H1 (cell line): ENCODE measurements around the gene CNGB1. TPM values are rescaled to one million over a fixed set of nuclear protein-coding genes. Genes with fewer than 3 reads are reported as not detected.

Experiments
- CTCF ChIA-PET: fragments of 300-600 bp; sonication (Branson Sonifier 250); formaldehyde crosslinking; loops from one replicate; lab custom pipeline; 2021; ENCODE audit not compliant: partially characterized antibody; lab: Charles Lee
- POLR2A ChIA-PET: fragments of 300-600 bp; sonication (Branson Sonifier 250); formaldehyde crosslinking; loops from one replicate; lab custom pipeline; 2021; ENCODE audit warnings: inconsistent platforms; ENCODE audit not compliant: partially characterized antibody; lab: Charles Lee
- DNase-seq, 2 experiments: peaks; one replicate each; pipeline versions ENCODE4 v3.0.0 to v3.0.0-alpha.2; 2010 to 2022; ENCODE audit warnings: low spot score in 2 of 2, low read depth in 1 of 2, mixed read lengths in 1 of 2
- FAIRE-seq: peaks from 2 replicates; lab custom pipeline; 2011; peaks lifted over from hg19 to GRCh38; lab: Jason Lieb, UNC
- H2AFZ ChIP-seq: 2 replicates; pipeline ENCODE4 v1.8.1; 2012; ENCODE audit warnings: low read length, inconsistent platforms
- H2AK5ac ChIP-seq: 2 replicates; pipeline ENCODE4 v1.6.1; 2013; ENCODE audit warnings: low read depth, low read length
- H2BK120ac ChIP-seq: replicated peaks from 2 replicates; pipeline ENCODE3; 2013; ENCODE audit warnings: low read depth, low read length, inconsistent platforms
- H2BK12ac ChIP-seq: 2 replicates; pipeline ENCODE4 v1.6.1; 2013; ENCODE audit warnings: low read depth, low read length
- H2BK15ac ChIP-seq: 2 replicates; pipeline ENCODE4 v1.6.1; 2013; ENCODE audit warnings: low read length
- H2BK20ac ChIP-seq: 2 replicates; pipeline ENCODE4 v1.6.1; 2013; ENCODE audit warnings: low read length
- H2BK5ac ChIP-seq: 2 replicates; pipeline ENCODE4 v1.6.1; 2013; ENCODE audit warnings: low read depth, low read length
- H3K14ac ChIP-seq: 2 replicates; pipeline ENCODE4 v1.6.1; 2013; ENCODE audit warnings: inconsistent platforms; ENCODE audit not compliant: insufficient read length
- H3K18ac ChIP-seq: 2 replicates; pipeline ENCODE4 v1.6.1; 2013; ENCODE audit warnings: low read length; ENCODE audit errors: extremely low read depth
- H3K23ac ChIP-seq: 2 replicates; pipeline ENCODE4 v1.6.1; 2013; ENCODE audit warnings: inconsistent platforms; ENCODE audit not compliant: insufficient read length
- H3K23me2 ChIP-seq: 2 replicates; pipeline ENCODE4 v1.6.1; 2013; ENCODE audit warnings: low read depth, low read length
- H3K27ac ChIP-seq: 2 replicates; pipeline ENCODE4 v1.6.1; 2011; ENCODE audit warnings: low read depth, low read length, inconsistent platforms
- H3K27me3 ChIP-seq, 4 experiments: replicated peaks in 1 of 4; 1 replicate in 1 of 4; 2 replicates in 3 of 4; pipeline versions ENCODE4 v1.6.1 to v1.8.1; 2011 to 2013; ENCODE audit warnings: low read length in 3 of 4, mild to moderate bottlenecking in 3 of 4, inconsistent platforms in 2 of 4, mixed read lengths in 2 of 4, moderate library complexity in 1 of 4; ENCODE audit not compliant: control insufficient read depth in 3 of 4, insufficient read depth in 3 of 4; ENCODE audit errors: extremely low read depth in 1 of 4
- H3K36me3 ChIP-seq, 4 experiments: 2 replicates each; pipeline versions ENCODE4 v1.6.1 to v1.8.1; 2011 to 2013; ENCODE audit warnings: mild to moderate bottlenecking in 4 of 4, low read length in 3 of 4, moderate library complexity in 2 of 4, control low read depth in 1 of 4, inconsistent platforms in 1 of 4; ENCODE audit not compliant: insufficient read depth in 4 of 4, control insufficient read depth in 2 of 4
- H3K4ac ChIP-seq: replicated peaks from 2 replicates; pipeline ENCODE3; 2013; ENCODE audit warnings: low read length, low read depth, mixed read lengths, inconsistent platforms; ENCODE audit not compliant: insufficient read length
- H3K4me1 ChIP-seq, 4 experiments: replicated peaks in 1 of 4; 1 replicate in 1 of 4; 2 replicates in 3 of 4; pipeline versions ENCODE4 v1.6.1 to v1.8.1; 2011 to 2013; ENCODE audit warnings: low read length in 3 of 4, inconsistent platforms in 2 of 4, mixed read lengths in 1 of 4; ENCODE audit not compliant: insufficient read depth in 4 of 4, control insufficient read depth in 3 of 4
- H3K4me2 ChIP-seq, 2 experiments: 2 replicates each; pipeline versions ENCODE4 v1.6.1 to v1.8.1; 2011 to 2013; ENCODE audit warnings: low read depth in 2 of 2, low read length in 2 of 2, control low read depth in 1 of 2, inconsistent platforms in 1 of 2, mild to moderate bottlenecking in 1 of 2; ENCODE audit not compliant: insufficient read depth in 1 of 2
- H3K4me3 ChIP-seq, 4 experiments: fragments of 200-600, 300-600 bp in 1 of 4; sonication (generic), shearing (Covaris generic), sonication (Bioruptor Twin) in 1 of 4; 2 replicates each; pipeline versions ENCODE4 v1.5.1 to v1.8.1; 2011 to 2016; ENCODE audit warnings: low read length in 4 of 4, low read depth in 3 of 4, control low read depth in 2 of 4, inconsistent platforms in 2 of 4, mild to moderate bottlenecking in 2 of 4, mixed read lengths in 1 of 4, moderate library complexity in 1 of 4; ENCODE audit not compliant: insufficient read depth in 2 of 4; ENCODE audit errors: extremely low read depth in 1 of 4
- H3K56ac ChIP-seq: replicated peaks from 2 replicates; pipeline ENCODE3; 2013; ENCODE audit warnings: low read depth, mild to moderate bottlenecking, mixed read lengths, low read length, inconsistent platforms; ENCODE audit not compliant: insufficient read length
- H3K79me1 ChIP-seq: 2 replicates; pipeline ENCODE4 v1.6.1; 2013; ENCODE audit warnings: low read depth, low read length, control low read depth
- H3K79me2 ChIP-seq, 2 experiments: 2 replicates each; pipeline versions ENCODE4 v1.6.1 to v1.8.1; 2012 to 2013; ENCODE audit warnings: low read length in 2 of 2, mild to moderate bottlenecking in 2 of 2, inconsistent platforms in 1 of 2; ENCODE audit not compliant: insufficient read depth in 2 of 2, control insufficient read depth in 1 of 2
- H3K9ac ChIP-seq, 4 experiments: replicated peaks in 1 of 4; 1 replicate in 1 of 4; 2 replicates in 3 of 4; pipeline versions ENCODE4 v1.6.1 to v1.8.1; 2011 to 2013; ENCODE audit warnings: low read depth in 3 of 4, low read length in 3 of 4, control low read depth in 2 of 4, mild to moderate bottlenecking in 2 of 4, moderate library complexity in 2 of 4, inconsistent platforms in 1 of 4; ENCODE audit errors: extremely low read depth in 1 of 4
- H3K9me3 ChIP-seq, 2 experiments: 2 replicates each; pipeline versions ENCODE4 v1.6.1 to v1.8.1; 2012 to 2013; ENCODE audit warnings: mild to moderate bottlenecking in 2 of 2, moderate library complexity in 2 of 2, control low read depth in 1 of 2, inconsistent platforms in 1 of 2, low read depth in 1 of 2, low read length in 1 of 2, mixed read lengths in 1 of 2; ENCODE audit not compliant: insufficient read depth in 2 of 2
- H4K20me1 ChIP-seq, 2 experiments: replicated peaks in 1 of 2; 2 replicates each; pipeline versions ENCODE3 to v1.8.1; 2011 to 2013; ENCODE audit warnings: inconsistent platforms in 2 of 2, low read length in 2 of 2, mild to moderate bottlenecking in 1 of 2; ENCODE audit not compliant: insufficient read depth in 2 of 2, control insufficient read depth in 1 of 2
- H4K5ac ChIP-seq: 2 replicates; pipeline ENCODE4 v1.6.1; 2013; ENCODE audit warnings: low read length, low read depth, mixed read lengths, inconsistent platforms; ENCODE audit not compliant: insufficient read length
- H4K8ac ChIP-seq: 2 replicates; pipeline ENCODE4 v1.8.0; 2013; ENCODE audit warnings: mild to moderate bottlenecking, moderate library complexity, low read length, inconsistent platforms; ENCODE audit not compliant: insufficient read depth; ENCODE audit errors: extremely low read depth
- H4K91ac ChIP-seq: replicated peaks from 2 replicates; pipeline ENCODE3; 2013; ENCODE audit warnings: low read length, mixed read lengths, inconsistent platforms; ENCODE audit not compliant: insufficient read length
- CBX5 ChIP-seq: fragments of 300-800, 300-1000 bp; sonication (generic); IDR thresholded peaks from 2 replicates; pipeline ENCODE4 v1.7.1; 2016; ENCODE audit warnings: antibody characterized with exemption, low read length, low read depth
- CBX8 ChIP-seq: fragments of 300-800, 300-1000 bp; sonication (generic); IDR thresholded peaks from 2 replicates; pipeline ENCODE4 v1.7.1; 2016; ENCODE audit warnings: low read depth, low read length, borderline replicate concordance
- CHD1 ChIP-seq: IDR thresholded peaks from 2 replicates; pipeline ENCODE4 v1.6.1; 2012; ENCODE audit warnings: low read depth, low read length, improper control_type of control experiment
- CHD2 ChIP-seq: IDR thresholded peaks from 2 replicates; pipeline ENCODE4 v1.6.1; 2012; ENCODE audit warnings: low read length, improper control_type of control experiment
- JUN ChIP-seq: IDR thresholded peaks from 2 replicates; pipeline ENCODE4 v1.6.1; 2011; ENCODE audit warnings: low read depth, mild to moderate bottlenecking, improper control_type of control experiment, low read length
- NRF1 ChIP-seq: IDR thresholded peaks from 2 replicates; pipeline ENCODE4 v1.6.1; 2011; ENCODE audit warnings: mild to moderate bottlenecking, low read depth, low read length, improper control_type of control experiment
- SIN3A ChIP-seq, 2 experiments: IDR thresholded peaks in 1 of 2; conservative IDR thresholded peaks in 1 of 2; 2 replicates each; pipeline ENCODE4 v1.6.1; 2011 to 2012; ENCODE audit warnings: low read length in 2 of 2, improper control_type of control experiment in 1 of 2, low read depth in 1 of 2, mild to moderate bottlenecking in 1 of 2
- SP2 ChIP-seq: IDR thresholded peaks from 2 replicates; pipeline ENCODE4 v1.6.1; 2012; ENCODE audit warnings: mild to moderate bottlenecking, low read length, inconsistent platforms
- SRF ChIP-seq: IDR thresholded peaks from 2 replicates; pipeline ENCODE4 v1.6.1; 2011; ENCODE audit warnings: mild to moderate bottlenecking, low read depth, low read length, moderate library complexity
- SUZ12 ChIP-seq: fragments of 200-600 bp; sonication (generic); IDR thresholded peaks from 2 replicates; pipeline ENCODE4 v1.6.1; 2012; ENCODE audit warnings: mild to moderate bottlenecking, inconsistent platforms, low read length, moderate library complexity, mixed read lengths
- WGBS, 2 experiments: shearing (Covaris generic) in 1 of 2; methylation state at CpG; one replicate each; pipeline versions ENCODE4 v1.1.6 to v1.1.7; 2013 to 2015; ENCODE audit warnings: low lambda C conversion rate in 2 of 2, mixed read lengths in 2 of 2, inconsistent platforms in 1 of 2, low coverage in 1 of 2, missing lambda C conversion rate in 1 of 2; ENCODE audit not compliant: insufficient replicate concordance in 2 of 2, insufficient coverage in 1 of 2, insufficient read length in 1 of 2; ENCODE audit errors: extremely low coverage in 1 of 2, missing lambda C conversion rate in 1 of 2; 5-methylcytosine and 5-hydroxymethylcytosine counted together
- polyA plus RNA-seq, 7 experiments: library from polyadenylated mRNA; depleted of rRNA in 3 of 7; stranded (reverse) in 5 of 7; unstranded in 2 of 7; fragments of >200 nt in 5 of 7; fragments of 200-250 nt in 2 of 7; gene quantifications; 1 replicate in 5 of 7; 2 replicates in 1 of 7; 4 replicates in 1 of 7; pipeline versions ENCODE4 v1.2.1 to v1.2.3, GENCODE V29; 2011 to 2013; ENCODE audit warnings: missing spikeins in 2 of 7, mixed read lengths in 2 of 7
- total RNA-seq: library from RNA; stranded (reverse); fragmentation: NEBNext Ultra II Directional; extraction: Animal tissue kit (Norgen Biotek cat#: 25700); gene quantifications from 2 replicates; pipeline ENCODE4 v1.2.1, GENCODE V29; 2021
- TF ChIP-seq, protein P1 (sequence below): IDR thresholded peaks from 2 replicates; pipeline ENCODE4 v1.6.1; 2012; ENCODE audit warnings: low read length, inconsistent platforms

Gene CNGB1
- total and polyA plus RNA-seq, 2 of the 8 experiments (the other 6 are each of a cell fraction or from before 2014, with no cell fraction given): not detected

DNA sequence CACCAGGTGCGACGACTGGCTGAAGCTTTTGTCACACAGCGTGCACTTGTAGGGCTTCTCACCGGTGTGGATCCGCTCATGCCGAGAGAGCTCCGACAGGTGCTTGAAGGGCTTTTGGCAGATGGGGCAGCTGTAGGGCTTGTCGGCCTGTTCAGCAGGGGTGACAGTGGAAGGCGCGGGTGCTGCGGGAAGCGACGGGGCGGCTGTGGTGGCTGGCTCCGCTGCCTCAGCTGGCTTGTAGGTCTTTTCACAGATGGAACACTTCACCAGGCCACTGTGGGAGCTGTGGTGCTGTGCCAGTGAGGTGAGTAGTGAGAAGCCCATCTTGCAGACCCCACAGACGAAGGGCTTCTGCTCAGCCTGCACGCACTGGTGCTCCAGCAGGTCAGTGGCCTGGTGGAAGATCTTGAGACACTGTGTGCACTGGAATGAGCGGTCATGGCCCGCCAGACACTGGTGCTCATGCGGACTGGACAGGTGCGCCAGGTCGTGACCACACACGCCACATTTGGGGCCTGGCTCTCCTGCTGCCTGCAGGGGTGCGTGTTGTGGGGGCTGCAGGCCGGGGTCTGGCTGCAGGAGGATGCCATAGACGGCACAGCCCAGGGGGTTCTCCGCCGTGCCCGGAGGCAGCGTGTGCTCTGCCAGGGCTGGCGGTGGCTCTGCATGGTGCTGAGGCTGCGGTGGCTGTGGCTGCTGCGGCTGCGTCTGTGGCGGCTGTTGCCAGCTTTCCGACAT, 26.8 kb upstream of the CNGB1 start:
- Histone ChIP-seq H2BK12ac (no peak overlapping the region), H4K5ac (no peak overlapping the region), H3K36me3 (peaks cover 0 to 12% (median 4%) of the 10 kb centered on the region in 4 experiments; a peak in 4 of 8 replicates), H3K23ac (no peak overlapping the region), H2AFZ (no peak overlapping the region), H3K23me2 (peaks cover 7% of the 10 kb centered on the region), H3K27me3 (peaks cover 0 to 3% (median 0%) of the 10 kb centered on the region in 4 experiments; a peak in 2 of 7 replicates), H3K79me1 (no peaks in the 10 kb centered on the region), H4K91ac (no peak overlapping the region), H3K56ac (no peak overlapping the region), H3K9ac (no peak overlapping the region), H4K20me1 (peaks cover 0 to 7% of the 10 kb centered on the region in 2 experiments), H2BK120ac (no peak overlapping the region), H3K4me2 (no peak overlapping the region), H3K79me2 (no peaks in the 10 kb centered on the region), H3K4me1 (peaks cover 5 to 14% (median 9%) of the 10 kb centered on the region in 4 experiments; a peak in 6 of 7 replicates), H4K8ac (no peak overlapping the region), H2BK5ac (no peak overlapping the region), H3K18ac (no peak overlapping the region), H3K14ac (no peak overlapping the region), H3K9me3 (no peaks in the 10 kb centered on the region), H3K27ac (no peak overlapping the region), H2BK15ac (no peak overlapping the region), H2AK5ac (no peak overlapping the region), H2BK20ac (no peak overlapping the region), H3K4me3 (no peak overlapping the region), H3K4ac (no peak overlapping the region)
- DNase-seq (no peak), FAIRE-seq (no peak)
- ChIA-PET POLR2A (interaction anchor here (0.9 to 1.5 kb wide), 3 partner anchors 9 to 66 kb away, joined by 3 to 6 read pairs (median 5); no protein-coding TSS in a partner anchor), CTCF (interaction anchor here (0.9 to 26.3 kb wide), 8 partner anchors 11 to 222 kb away, joined by 3 to 305 read pairs (median 3); no protein-coding TSS in a partner anchor)
- 93% methylated on average over 27 of the region's 36 CpGs; no CpG with 5 or more reads in 1 of the 2 experiments for WGBS, 2 experiments
- TF ChIP-seq CHD1 (no peak), CBX8 (no peak), CHD2 (no peak), SIN3A (conservative IDR thresholded peaks at IDR 0.05 in 1 of 2, IDR thresholded peaks at IDR 0.05 in 1 of 2; ENCODE audit: low read depth in 1 of 2, low read length in 2 of 2) (no peak), NRF1 (no peak), SP2 (no peak), CBX5 (no peak), SUZ12 (no peak), SRF (no peak), JUN (no peak)
- TF ChIP-seq, protein P1, sequence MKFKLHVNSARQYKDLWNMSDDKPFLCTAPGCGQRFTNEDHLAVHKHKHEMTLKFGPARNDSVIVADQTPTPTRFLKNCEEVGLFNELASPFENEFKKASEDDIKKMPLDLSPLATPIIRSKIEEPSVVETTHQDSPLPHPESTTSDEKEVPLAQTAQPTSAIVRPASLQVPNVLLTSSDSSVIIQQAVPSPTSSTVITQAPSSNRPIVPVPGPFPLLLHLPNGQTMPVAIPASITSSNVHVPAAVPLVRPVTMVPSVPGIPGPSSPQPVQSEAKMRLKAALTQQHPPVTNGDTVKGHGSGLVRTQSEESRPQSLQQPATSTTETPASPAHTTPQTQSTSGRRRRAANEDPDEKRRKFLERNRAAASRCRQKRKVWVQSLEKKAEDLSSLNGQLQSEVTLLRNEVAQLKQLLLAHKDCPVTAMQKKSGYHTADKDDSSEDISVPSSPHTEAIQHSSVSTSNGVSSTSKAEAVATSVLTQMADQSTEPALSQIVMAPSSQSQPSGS: no peak
